HEK293 (cell line): ENCODE data around the gene CLDN14.

Experiments
- CTCF ChIA-PET: fragments of 350-600 bp; formaldehyde crosslinking; extraction: SDS; loops from one replicate; lab custom pipeline; 2021; ENCODE audit warnings: antibody characterized with exemption; lab: Yijun Ruan, JAX
- POLR2A ChIA-PET: fragments of 300-600 bp; formaldehyde crosslinking; extraction: SDS; loops from one replicate; lab custom pipeline; 2020; ENCODE audit warnings: antibody characterized with exemption, inconsistent platforms; lab: Yijun Ruan, JAX
- H3K27ac ChIP-seq: fragments of 200-500 bp; sonication (Bioruptor generic); 2 replicates; pipeline ENCODE4 v1.5.1; 2014; ENCODE audit warnings: low read depth, low read length, control low read depth, inconsistent platforms; ENCODE audit errors: extremely low read depth
- H3K36me3 ChIP-seq, 2 experiments: fragments of 200-500 bp in 1 of 2; sonication (Bioruptor generic) in 1 of 2; 1 replicate in 1 of 2; 2 replicates in 1 of 2; pipeline ENCODE4 v1.5.1; 2014 to 2017; ENCODE audit warnings: inconsistent platforms in 2 of 2, low read length in 2 of 2; ENCODE audit not compliant: control insufficient read depth in 2 of 2, insufficient read depth in 1 of 2
- H3K4me1 ChIP-seq: fragments of 200-500 bp; sonication (Bioruptor generic); 2 replicates; pipeline ENCODE4 v1.5.1; 2014; ENCODE audit warnings: mild to moderate bottlenecking, low read length, inconsistent platforms; ENCODE audit not compliant: control insufficient read depth, insufficient read depth
- H3K4me3 ChIP-seq: 2 replicates; pipeline ENCODE4 v1.5.1; 2011; ENCODE audit warnings: low read depth, mild to moderate bottlenecking, control low read depth, low read length, moderate library complexity
- H3K9me3 ChIP-seq: fragments of 200-500 bp; sonication (Bioruptor generic); 2 replicates; pipeline ENCODE4 v1.5.1; 2014; ENCODE audit warnings: low read depth, low read length, inconsistent platforms; ENCODE audit not compliant: control insufficient read depth, insufficient read depth
- GFI1B ChIP-seq: fragments of 450-650 bp; formaldehyde crosslinking; IDR thresholded peaks from 2 replicates; pipeline ENCODE4 v1.5.1; 2016; ENCODE audit warnings: missing biosample characterization, missing genetic modification characterization
- HIC1 ChIP-seq: fragments of 450-650 bp; formaldehyde crosslinking; IDR thresholded peaks from 2 replicates; pipeline ENCODE4 v1.5.1; 2016; ENCODE audit warnings: missing biosample characterization, missing genetic modification characterization
- MZF1 ChIP-seq: fragments of 450-650 bp; formaldehyde crosslinking; IDR thresholded peaks from 2 replicates; pipeline ENCODE4 v1.5.1; 2017; ENCODE audit warnings: missing biosample characterization, missing genetic modification characterization, borderline replicate concordance
- REST ChIP-seq: fragments of 450-650 bp; formaldehyde crosslinking; IDR thresholded peaks from 2 replicates; pipeline ENCODE4 v1.5.1; 2016; ENCODE audit warnings: missing biosample characterization, missing genetic modification characterization
- YY2 ChIP-seq: fragments of 450-650 bp; formaldehyde crosslinking; IDR thresholded peaks from 2 replicates; pipeline ENCODE4 v1.5.1; 2016; ENCODE audit warnings: missing biosample characterization, missing genetic modification characterization
- ZBTB17 ChIP-seq: fragments of 450-650 bp; formaldehyde crosslinking; IDR thresholded peaks from 2 replicates; pipeline ENCODE4 v1.5.1; 2016; ENCODE audit warnings: missing biosample characterization, missing genetic modification characterization
- ZBTB8A ChIP-seq: fragments of 450-650 bp; formaldehyde crosslinking; IDR thresholded peaks from 2 replicates; pipeline ENCODE4 v1.5.1; 2016; ENCODE audit warnings: missing biosample characterization, missing genetic modification characterization
- ZEB2 ChIP-seq: fragments of 450-650 bp; formaldehyde crosslinking; IDR thresholded peaks from 2 replicates; pipeline ENCODE4 v1.5.1; 2016; ENCODE audit warnings: missing biosample characterization, missing genetic modification characterization
- ZNF221 ChIP-seq: fragments of 450-650 bp; formaldehyde crosslinking; IDR thresholded peaks from 2 replicates; pipeline ENCODE4 v1.5.1; 2017; ENCODE audit warnings: missing biosample characterization, missing genetic modification characterization, borderline replicate concordance
- ZNF311 ChIP-seq: fragments of 450-650 bp; formaldehyde crosslinking; IDR thresholded peaks from 2 replicates; pipeline ENCODE4 v1.5.1; 2017; ENCODE audit warnings: missing biosample characterization, missing genetic modification characterization, borderline replicate concordance
- ZNF335 ChIP-seq: fragments of 450-650 bp; formaldehyde crosslinking; conservative IDR thresholded peaks from 2 replicates; pipeline ENCODE4 v1.5.1; 2016; ENCODE audit warnings: missing biosample characterization, missing genetic modification characterization
- ZNF391 ChIP-seq: fragments of 450-650 bp; formaldehyde crosslinking; IDR thresholded peaks from 2 replicates; pipeline ENCODE4 v1.5.1; 2016; ENCODE audit warnings: low read depth, missing biosample characterization, missing genetic modification characterization, borderline replicate concordance
- ZNF433 ChIP-seq: fragments of 450-650 bp; formaldehyde crosslinking; IDR thresholded peaks from 2 replicates; pipeline ENCODE4 v1.5.1; 2016; ENCODE audit warnings: missing biosample characterization, missing genetic modification characterization, low read depth
- ZNF501 ChIP-seq: fragments of 450-650 bp; formaldehyde crosslinking; IDR thresholded peaks from 2 replicates; pipeline ENCODE4 v1.5.1; 2016; ENCODE audit warnings: missing biosample characterization, missing genetic modification characterization
- ZNF514 ChIP-seq: fragments of 450-650 bp; formaldehyde crosslinking; IDR thresholded peaks from 2 replicates; pipeline ENCODE4 v1.5.1; 2016; ENCODE audit warnings: missing biosample characterization, missing genetic modification characterization
- ZNF529 ChIP-seq: fragments of 450-650 bp; formaldehyde crosslinking; IDR thresholded peaks from 2 replicates; pipeline ENCODE4 v1.5.1; 2017; ENCODE audit warnings: missing genetic modification characterization, missing biosample characterization; ENCODE audit not compliant: insufficient replicate concordance
- ZNF548 ChIP-seq: fragments of 450-650 bp; formaldehyde crosslinking; IDR thresholded peaks from 2 replicates; pipeline ENCODE4 v1.5.1; 2016; ENCODE audit warnings: missing biosample characterization, missing genetic modification characterization
- ZNF560 ChIP-seq: fragments of 450-650 bp; formaldehyde crosslinking; IDR thresholded peaks from 2 replicates; pipeline ENCODE4 v1.5.1; 2017; ENCODE audit warnings: missing biosample characterization, missing genetic modification characterization, borderline replicate concordance
- ZNF561 ChIP-seq: fragments of 450-650 bp; IDR thresholded peaks from 2 replicates; pipeline ENCODE4 v1.5.1; 2018; ENCODE audit warnings: missing biosample characterization, missing genetic modification characterization, borderline replicate concordance
- ZNF585B ChIP-seq: fragments of 450-650 bp; formaldehyde crosslinking; IDR thresholded peaks from 2 replicates; pipeline ENCODE4 v1.5.1; 2016; ENCODE audit warnings: missing biosample characterization, missing genetic modification characterization
- ZNF624 ChIP-seq: fragments of 450-650 bp; formaldehyde crosslinking; IDR thresholded peaks from 2 replicates; pipeline ENCODE4 v1.5.1; 2017; ENCODE audit warnings: missing biosample characterization, missing genetic modification characterization
- ZNF629 ChIP-seq: fragments of 450-650 bp; formaldehyde crosslinking; IDR thresholded peaks from 2 replicates; pipeline ENCODE4 v1.5.1; 2017; ENCODE audit warnings: missing biosample characterization, missing genetic modification characterization
- ZNF654 ChIP-seq: fragments of 450-650 bp; formaldehyde crosslinking; IDR thresholded peaks from 2 replicates; pipeline ENCODE4 v1.5.1; 2016; ENCODE audit warnings: low read depth, missing biosample characterization, missing genetic modification characterization
- ZNF664 ChIP-seq: fragments of 450-650 bp; formaldehyde crosslinking; IDR thresholded peaks from 2 replicates; pipeline ENCODE4 v1.5.1; 2016; ENCODE audit warnings: missing biosample characterization, missing genetic modification characterization
- ZNF677 ChIP-seq: fragments of 450-650 bp; IDR thresholded peaks from 2 replicates; pipeline ENCODE4 v1.5.0; 2018; ENCODE audit warnings: missing biosample characterization, mild to moderate bottlenecking, missing genetic modification characterization, moderate library complexity
- ZNF747 ChIP-seq: fragments of 450-650 bp; formaldehyde crosslinking; IDR thresholded peaks from 2 replicates; pipeline ENCODE4 v1.5.1; 2016; ENCODE audit warnings: missing biosample characterization, missing genetic modification characterization
- TF ChIP-seq, protein P1 (sequence below): fragments of 450-650 bp; IDR thresholded peaks from 2 replicates; pipeline ENCODE4 v1.5.1; 2018; ENCODE audit warnings: missing biosample characterization, mild to moderate bottlenecking, missing genetic modification characterization
- TF ChIP-seq, protein P2 (sequence below): fragments of 450-650 bp; formaldehyde crosslinking; IDR thresholded peaks from 2 replicates; pipeline ENCODE4 v1.5.1; 2016; ENCODE audit warnings: missing biosample characterization, missing genetic modification characterization

The CLDN14 gene

GRCh38 chr21:36504067-36505058, 24.4 kb upstream of the CLDN14 start:
- no peaks in the 10 kb centered on the region for H3K36me3 ChIP-seq
- no peaks in the 10 kb centered on the region for H3K9me3 ChIP-seq
- H3K4me1 ChIP-seq = peaks cover 32% of the 10 kb centered on the region
- no peak overlapping the region for H3K27ac ChIP-seq
- CTCF ChIA-PET = interaction anchor here (0.5 to 4.9 kb wide), 52 partner anchors 9 to 1813 kb away, joined by 3 to 36 read pairs (median 4); no protein-coding TSS in a partner anchor
- POLR2A ChIA-PET = interaction anchor here (1.1 kb wide), 1 partner anchor 63 kb away, joined by 3 read pairs; no protein-coding TSS in a partner anchor
- no peak overlapping the region for H3K4me3 ChIP-seq
- TF ChIP-seq ZNF501 (tag by site-specific recombination) (no peak), YY2 (tag by site-specific recombination) (no peak), ZNF664 (tag by site-specific recombination) (no peak), REST (tag by site-specific recombination) (no peak), ZNF391 (no peak), ZNF433 (tag by site-specific recombination) (0 out of 2 replicates have a peak, but pooled peaks have one; percentile 7), ZNF677 (tag by site-specific recombination) (no peak), HIC1 (no peak), ZBTB8A (tag by site-specific recombination) (0 out of 2 replicates have a peak, but pooled peaks have one; percentile 12), ZNF654 (tag by site-specific recombination) (peak; percentile 84), ZNF221 (tag by site-specific recombination) (no peak), ZNF585B (tag by site-specific recombination) (no peak), ZNF311 (tag by site-specific recombination) (no peak), ZNF335 (no peak), ZNF624 (tag by site-specific recombination) (no peak), ZEB2 (no peak), ZNF529 (no peak), ZBTB17 (tag by site-specific recombination) (peak; percentile 19; the same call in 1 of the 2 replicates), ZNF561 (no peak), MZF1 (tag by site-specific recombination) (no peak), ZNF548 (tag by site-specific recombination) (no peak), ZNF514 (no peak), ZNF747 (tag by site-specific recombination) (no peak), ZNF629 (tag by site-specific recombination) (no peak), GFI1B (no peak), ZNF560 (tag by site-specific recombination) (no peak)
- TF ChIP-seq, protein P1, sequence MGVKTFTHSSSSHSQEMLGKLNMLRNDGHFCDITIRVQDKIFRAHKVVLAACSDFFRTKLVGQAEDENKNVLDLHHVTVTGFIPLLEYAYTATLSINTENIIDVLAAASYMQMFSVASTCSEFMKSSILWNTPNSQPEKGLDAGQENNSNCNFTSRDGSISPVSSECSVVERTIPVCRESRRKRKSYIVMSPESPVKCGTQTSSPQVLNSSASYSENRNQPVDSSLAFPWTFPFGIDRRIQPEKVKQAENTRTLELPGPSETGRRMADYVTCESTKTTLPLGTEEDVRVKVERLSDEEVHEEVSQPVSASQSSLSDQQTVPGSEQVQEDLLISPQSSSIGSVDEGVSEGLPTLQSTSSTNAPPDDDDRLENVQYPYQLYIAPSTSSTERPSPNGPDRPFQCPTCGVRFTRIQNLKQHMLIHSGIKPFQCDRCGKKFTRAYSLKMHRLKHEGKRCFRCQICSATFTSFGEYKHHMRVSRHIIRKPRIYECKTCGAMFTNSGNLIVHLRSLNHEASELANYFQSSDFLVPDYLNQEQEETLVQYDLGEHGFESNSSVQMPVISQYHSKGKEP (tag by site-specific recombination) = no peak
- TF ChIP-seq, protein P2, sequence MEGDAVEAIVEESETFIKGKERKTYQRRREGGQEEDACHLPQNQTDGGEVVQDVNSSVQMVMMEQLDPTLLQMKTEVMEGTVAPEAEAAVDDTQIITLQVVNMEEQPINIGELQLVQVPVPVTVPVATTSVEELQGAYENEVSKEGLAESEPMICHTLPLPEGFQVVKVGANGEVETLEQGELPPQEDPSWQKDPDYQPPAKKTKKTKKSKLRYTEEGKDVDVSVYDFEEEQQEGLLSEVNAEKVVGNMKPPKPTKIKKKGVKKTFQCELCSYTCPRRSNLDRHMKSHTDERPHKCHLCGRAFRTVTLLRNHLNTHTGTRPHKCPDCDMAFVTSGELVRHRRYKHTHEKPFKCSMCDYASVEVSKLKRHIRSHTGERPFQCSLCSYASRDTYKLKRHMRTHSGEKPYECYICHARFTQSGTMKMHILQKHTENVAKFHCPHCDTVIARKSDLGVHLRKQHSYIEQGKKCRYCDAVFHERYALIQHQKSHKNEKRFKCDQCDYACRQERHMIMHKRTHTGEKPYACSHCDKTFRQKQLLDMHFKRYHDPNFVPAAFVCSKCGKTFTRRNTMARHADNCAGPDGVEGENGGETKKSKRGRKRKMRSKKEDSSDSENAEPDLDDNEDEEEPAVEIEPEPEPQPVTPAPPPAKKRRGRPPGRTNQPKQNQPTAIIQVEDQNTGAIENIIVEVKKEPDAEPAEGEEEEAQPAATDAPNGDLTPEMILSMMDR (tag by site-specific recombination) = peak; percentile 33
